ENCODE data around the gene ZFYVE21.

DNA sequence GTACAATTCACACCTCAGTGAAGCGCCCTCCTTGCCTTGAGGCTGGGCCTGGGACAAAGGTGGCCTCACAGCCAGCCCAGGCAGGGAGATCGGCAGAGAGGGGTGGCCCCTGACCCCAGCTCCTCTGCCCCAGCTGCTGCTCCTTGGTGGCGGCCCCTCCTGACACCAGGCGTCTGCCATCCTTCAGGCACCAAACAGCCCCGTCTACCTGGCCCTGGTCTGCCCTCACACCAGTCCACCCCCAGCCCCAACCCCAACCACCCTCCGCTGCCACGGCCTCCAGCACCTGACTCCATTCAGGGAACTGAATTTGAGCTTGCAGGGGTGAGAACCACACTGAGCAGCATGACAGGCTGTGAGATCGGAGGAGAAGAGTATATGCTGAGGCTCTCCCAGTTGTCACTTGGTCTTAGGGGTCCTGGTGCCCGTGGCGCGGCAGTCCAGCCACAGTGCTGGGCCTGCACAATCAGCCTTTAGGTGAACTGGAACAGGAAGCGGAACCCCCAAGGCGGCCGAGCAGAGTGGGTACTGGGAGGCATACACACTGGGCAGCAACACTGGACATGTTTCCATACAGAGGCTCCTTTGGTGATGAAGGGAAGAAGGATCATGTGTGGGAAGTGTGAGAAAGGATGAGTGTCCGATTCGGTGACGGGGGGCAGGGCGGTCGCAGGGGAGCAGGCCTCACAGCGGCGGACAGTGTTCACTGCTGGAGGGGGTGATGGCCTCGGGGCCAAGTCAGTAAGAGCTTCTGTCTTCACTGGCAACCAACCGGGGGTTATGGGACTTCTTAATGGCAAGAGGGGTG is 18.7 kb downstream of the ZFYVE21 start:
- TF ChIP-seq, protein P1, sequence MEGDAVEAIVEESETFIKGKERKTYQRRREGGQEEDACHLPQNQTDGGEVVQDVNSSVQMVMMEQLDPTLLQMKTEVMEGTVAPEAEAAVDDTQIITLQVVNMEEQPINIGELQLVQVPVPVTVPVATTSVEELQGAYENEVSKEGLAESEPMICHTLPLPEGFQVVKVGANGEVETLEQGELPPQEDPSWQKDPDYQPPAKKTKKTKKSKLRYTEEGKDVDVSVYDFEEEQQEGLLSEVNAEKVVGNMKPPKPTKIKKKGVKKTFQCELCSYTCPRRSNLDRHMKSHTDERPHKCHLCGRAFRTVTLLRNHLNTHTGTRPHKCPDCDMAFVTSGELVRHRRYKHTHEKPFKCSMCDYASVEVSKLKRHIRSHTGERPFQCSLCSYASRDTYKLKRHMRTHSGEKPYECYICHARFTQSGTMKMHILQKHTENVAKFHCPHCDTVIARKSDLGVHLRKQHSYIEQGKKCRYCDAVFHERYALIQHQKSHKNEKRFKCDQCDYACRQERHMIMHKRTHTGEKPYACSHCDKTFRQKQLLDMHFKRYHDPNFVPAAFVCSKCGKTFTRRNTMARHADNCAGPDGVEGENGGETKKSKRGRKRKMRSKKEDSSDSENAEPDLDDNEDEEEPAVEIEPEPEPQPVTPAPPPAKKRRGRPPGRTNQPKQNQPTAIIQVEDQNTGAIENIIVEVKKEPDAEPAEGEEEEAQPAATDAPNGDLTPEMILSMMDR (IDR thresholded peaks at IDR 0.05), result no peak
- TF ChIP-seq EP300 (IDR thresholded peaks at IDR 0.05), result no peak

Data from gastroesophageal sphincter (tissue), 3 donors.